Activated CD4-positive, alpha-beta T cell treated with anti-CD3 and anti-CD28 coated beads for 24 hours (primary cell): ENCODE data around the gene ACTR3C.

Source experiments
- DNase-seq, 2 donors: peaks; one replicate each; pipeline ENCODE4 v3.0.0-alpha.2; 2020; ENCODE audit warnings: low read depth in 2 of 2

Gene ACTR3C

GRCh38 chr7:150359622-150360362, 36.4 kb upstream of the ACTR3C start:
- no peak for DNase-seq

GRCh38 chr7:150358988-150359621, 35.8 kb upstream of the ACTR3C start:
- no peak for DNase-seq

- no peak for DNase-seq
These were observed 35.1 kb upstream of the ACTR3C start for GRCh38 chr7:150358433-150358832.

GRCh38 chr7:150357771-150358427, 34.6 kb upstream of the ACTR3C start:
- DNase-seq: no peak

- peak; percentile 37 to 39 for DNase-seq
These were observed 33.9 kb upstream of the ACTR3C start for GRCh38 chr7:150357270-150357669.

GRCh38 chr7:150356265-150356897, 33.0 kb upstream of the ACTR3C start:
- DNase-seq: no peak

- no peak for DNase-seq
These were observed 32.3 kb upstream of the ACTR3C start for GRCh38 chr7:150355666-150356059.

- DNase-seq: no peak
These were observed 28.3 kb upstream of the ACTR3C start for GRCh38 chr7:150351587-150352194.

- no peak for DNase-seq
These were observed 23.6 kb upstream of the ACTR3C start for GRCh38 chr7:150346922-150347321.

GRCh38 chr7:150345012-150345411, 21.7 kb upstream of the ACTR3C start:
- no peak for DNase-seq

- DNase-seq: no peak
These were observed 21.0 kb upstream of the ACTR3C start for GRCh38 chr7:150344299-150344698.

- DNase-seq: no peak
These were observed 19.9 kb upstream of the ACTR3C start for GRCh38 chr7:150343225-150343624.

GRCh38 chr7:150342121-150342408, 18.7 kb upstream of the ACTR3C start:
- no peak for DNase-seq

- no peak for DNase-seq
These were observed 18.1 kb upstream of the ACTR3C start, which contains the start of gene RARRES2 for GRCh38 chr7:150341263-150342120. Gene RARRES2 (minus strand): TSS chr7:150341629. CDS start chr7:150340609, 1,020 bp downstream.

- no peak for DNase-seq
These were observed 17.5 kb upstream of the ACTR3C start for GRCh38 chr7:150340875-150341262.

GRCh38 chr7:150340024-150340749, 16.8 kb upstream of the ACTR3C start:
- DNase-seq: no peak

GRCh38 chr7:150339409-150339809, 16.1 kb upstream of the ACTR3C start:
- DNase-seq: no peak

GRCh38 chr7:150338166-150338829, 15.0 kb upstream of the ACTR3C start:
- DNase-seq: no peak

- no peak for DNase-seq
These were observed 14.3 kb upstream of the ACTR3C start for GRCh38 chr7:150337659-150338081.

GRCh38 chr7:150337179-150337578, 13.8 kb upstream of the ACTR3C start:
- no peak for DNase-seq
